GM21360 (cell line): ENCODE measurements around the gene SLC66A1.

Source experiments
- ATAC-seq: cut with Tn5 transposase; IDR thresholded peaks from one replicate; pipeline ENCODE4 v1.9.1; 2021; ENCODE audit warnings: mild to moderate bottlenecking, moderate library complexity; ENCODE audit not compliant: unreplicated experiment

SLC66A1 gene

DNA sequence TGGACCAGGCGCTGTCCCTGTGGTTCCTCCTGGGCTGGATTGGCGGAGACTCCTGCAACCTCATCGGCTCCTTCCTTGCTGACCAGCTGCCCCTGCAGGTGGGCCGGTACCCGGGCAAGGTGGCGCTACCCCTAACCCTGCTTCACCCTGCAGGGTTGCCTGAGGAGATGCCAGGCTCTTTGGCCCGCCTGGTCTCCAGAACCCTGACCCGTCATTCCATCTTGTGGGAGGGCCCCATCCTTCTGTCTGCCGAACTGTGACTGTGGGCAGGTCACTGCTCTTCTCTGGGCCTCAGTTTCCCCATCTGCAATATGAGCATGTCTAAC is 12.5 kb downstream of the SLC66A1 start:
- ATAC-seq: no peak

DNA sequence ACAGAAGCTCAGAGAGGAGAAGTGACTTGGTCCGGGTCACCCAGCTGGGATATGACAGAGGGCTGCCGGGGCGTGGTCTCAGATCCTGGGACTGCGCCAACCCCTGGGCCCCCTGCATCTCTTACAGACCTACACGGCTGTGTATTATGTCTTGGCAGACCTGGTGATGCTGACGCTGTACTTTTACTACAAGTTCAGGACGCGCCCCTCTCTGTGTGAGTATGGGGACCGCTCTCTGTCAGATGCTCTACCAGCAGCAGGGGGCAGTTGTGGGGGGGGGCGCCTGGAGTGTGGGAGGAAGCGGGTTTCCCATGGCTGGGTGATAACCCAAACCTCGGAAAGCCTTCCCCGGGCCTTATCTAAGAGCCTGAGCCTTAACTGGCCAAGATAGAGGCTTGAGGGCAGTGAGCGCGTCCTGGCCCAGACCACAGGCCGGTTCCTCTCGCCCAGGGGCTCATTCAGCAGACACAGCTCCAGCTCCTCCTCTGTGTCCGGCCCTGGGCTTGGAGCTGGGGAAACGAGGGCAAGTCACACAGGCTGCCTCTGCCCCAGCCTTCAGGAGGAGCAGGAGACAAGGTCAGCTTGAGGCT is 13.3 kb downstream of the SLC66A1 start:
- ATAC-seq: no peak

DNA sequence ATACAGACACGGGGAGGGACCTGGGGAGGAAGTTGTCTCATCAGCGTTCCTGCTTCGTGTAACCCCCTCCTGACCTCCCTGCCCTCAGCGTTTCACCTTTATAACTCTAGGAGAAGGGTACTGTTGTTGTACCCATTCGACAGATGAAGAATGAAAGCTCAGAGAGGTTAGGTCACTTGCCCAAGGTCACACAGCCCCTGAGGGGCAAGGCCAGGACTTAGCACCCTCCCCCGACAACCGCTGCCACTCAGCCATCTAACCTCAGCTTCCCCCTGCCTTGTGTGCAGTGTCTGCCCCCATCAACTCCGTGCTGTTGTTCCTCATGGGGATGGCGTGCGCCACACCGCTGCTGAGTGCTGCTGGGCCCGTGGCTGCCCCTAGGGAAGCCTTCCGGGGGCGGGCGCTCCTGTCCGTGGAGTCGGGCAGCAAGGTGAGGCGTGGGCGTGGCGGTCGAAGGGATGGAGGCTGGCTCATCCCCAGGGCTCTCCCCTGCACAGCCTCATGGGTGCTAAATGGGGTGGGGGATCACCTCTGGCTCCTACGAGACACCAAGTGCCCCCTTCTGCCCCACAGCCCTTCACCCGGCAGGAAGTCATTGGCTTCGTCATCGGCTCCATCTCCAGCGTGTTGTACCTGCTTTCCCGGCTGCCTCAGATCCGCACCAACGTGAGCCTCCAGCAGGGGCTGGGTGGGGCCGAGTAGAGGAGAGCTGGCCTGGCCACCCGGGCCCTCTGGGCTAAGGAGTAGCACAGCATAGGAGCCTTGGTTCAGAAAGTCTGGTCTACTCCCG is 14.0 kb downstream of the SLC66A1 start:
- no peak for ATAC-seq

DNA sequence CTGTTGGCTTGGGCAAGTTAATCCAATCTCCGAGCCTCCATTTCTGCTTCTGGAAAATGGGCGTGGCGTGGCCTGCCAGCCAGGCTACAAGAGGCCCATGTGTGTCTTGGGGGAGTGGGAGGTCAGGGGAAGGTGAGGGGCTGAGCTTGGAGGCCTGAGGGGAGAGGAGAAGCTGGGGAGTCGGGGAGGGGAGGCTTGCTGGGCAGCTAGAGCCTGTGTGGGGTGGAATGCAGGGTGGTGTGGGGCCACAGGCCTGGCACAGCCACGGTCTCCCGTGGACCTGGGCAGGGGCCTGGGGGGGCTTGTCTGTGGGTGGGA is 14.6 kb downstream of the SLC66A1 start:
- ATAC-seq: no peak

DNA sequence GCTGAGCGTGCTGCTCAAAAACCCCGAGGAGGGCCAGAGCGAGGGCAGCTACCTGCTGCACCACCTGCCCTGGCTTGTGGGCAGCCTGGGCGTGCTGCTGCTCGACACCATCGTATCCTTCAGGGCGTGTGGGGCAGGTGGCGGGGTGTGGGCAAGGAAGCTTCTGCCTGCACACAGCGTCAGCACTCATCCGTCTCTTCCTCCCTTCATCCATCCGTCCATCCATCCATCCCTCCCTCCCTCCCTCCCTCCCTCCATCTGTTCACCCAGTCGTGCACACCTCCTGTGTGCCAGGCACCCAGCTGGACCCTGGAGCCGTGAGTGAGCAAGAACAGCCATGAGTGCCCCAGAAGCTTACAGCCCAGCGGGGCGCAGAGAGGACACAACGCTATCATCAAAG is 15.2 kb downstream of the SLC66A1 start:
- no peak for ATAC-seq

DNA sequence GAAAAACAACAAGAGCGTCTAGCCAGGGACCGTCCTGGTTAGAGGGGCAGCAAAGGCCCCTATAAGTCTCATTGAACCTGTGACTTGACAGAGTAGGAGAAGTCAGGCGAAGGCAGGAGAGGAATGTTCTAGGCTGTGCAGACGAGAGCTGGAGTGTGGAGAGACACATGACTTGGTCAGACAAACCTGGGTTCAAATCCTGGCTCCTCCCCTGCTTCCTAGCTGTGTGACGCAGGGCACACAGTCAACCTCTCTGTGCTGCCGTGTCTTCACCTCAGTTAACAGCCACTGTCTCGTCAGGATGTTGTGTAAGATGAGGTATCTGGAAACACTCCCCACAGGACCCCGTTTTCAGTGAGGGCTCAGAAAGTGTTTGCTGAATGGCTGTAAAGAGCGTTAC is 15.6 kb downstream of the SLC66A1 start:
- ATAC-seq: no peak

DNA sequence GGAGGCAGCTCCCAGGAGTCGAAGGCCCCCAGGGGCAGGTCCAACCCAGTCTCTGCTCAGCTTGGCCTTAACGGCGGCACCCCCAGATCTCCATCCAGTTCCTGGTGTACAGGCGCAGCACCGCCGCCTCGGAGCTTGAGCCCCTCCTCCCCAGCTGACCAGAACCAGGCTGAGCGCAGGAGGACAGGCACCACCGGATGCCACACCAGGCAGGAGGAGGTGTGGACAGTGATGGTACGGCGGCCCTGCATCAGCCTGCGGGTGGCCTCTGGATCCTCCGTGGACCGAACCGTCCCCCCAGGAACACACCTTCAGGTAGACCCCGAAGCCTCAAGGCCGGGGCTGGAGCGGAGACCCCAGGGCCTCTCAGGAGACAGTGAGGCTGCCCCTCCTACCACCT is 16.4 kb downstream of the SLC66A1 start:
- no peak for ATAC-seq

DNA sequence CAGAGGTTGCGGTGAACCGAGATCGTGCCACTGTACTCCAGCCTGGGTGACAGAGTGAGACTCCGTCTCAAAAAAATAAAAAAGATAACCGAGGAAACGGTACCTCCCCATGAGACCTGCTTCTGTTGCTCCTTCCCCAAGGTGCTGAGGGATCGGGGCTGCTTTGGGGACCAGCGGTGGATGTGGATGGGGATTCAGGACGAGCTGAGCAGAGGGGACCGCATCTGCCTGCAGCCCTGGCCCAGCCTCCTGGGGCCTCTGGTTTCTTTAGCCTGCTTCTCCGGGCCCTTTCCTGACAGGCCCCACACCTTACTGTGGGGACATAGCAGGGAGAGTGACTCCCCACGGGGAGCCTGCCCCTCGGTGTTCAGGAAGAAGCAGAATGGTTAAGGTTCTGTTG is 17.1 kb downstream of the SLC66A1 start:
- no peak for ATAC-seq

DNA sequence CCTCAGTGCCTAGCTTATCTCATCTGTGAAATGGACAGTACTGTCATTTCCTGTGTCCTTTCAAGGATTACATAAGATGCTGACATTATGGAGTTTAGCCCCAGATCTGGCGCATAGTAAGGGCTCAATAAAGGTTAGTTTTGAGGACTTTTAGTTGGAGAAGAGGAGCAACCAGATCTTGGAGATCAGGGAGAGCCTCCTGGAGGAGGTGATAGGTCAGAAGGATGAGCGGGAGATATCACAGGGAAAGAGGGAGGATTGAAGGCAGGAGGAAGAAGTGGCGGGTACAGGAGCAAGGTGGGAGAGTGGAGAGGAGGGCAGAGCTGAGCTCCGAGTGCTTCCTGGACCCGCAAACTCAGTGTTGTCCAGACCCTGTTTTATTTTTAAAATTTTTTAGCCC is 17.5 kb downstream of the SLC66A1 start:
- no peak for ATAC-seq

DNA sequence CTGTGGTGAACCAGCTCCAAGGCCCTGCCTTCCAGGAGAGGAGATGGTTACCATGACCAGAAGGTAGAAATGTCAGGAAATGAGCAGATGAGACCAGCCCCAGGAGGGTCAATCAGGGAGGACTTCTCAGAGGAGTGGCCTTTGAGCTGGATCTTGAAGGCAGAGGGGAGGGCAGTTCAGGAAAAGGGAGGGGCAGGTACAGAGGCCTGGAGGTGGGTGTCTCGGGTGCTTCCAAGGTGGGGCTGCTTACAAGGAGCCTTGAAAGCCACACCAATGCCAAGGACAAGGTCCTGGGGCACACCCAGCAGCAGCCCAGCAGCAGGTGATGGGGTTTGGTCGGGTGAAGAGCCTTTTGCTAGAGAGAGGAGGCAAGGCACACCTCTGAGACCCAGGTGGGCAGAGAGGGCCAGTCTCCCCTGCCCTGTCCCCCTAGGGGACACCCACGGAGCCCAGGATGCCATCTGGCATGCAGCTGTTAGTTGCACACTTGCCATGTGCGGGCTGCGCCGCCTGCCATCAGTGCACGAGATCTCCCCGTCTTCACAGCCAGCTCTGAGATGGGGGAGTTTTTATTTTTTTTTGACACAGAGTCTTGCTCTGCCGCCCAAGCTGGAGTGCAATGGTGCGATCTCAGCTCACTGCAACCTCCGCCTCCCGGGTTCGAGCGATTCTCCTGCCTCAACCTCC is 18.5 kb downstream of the SLC66A1 start:
- ATAC-seq: no peak

DNA sequence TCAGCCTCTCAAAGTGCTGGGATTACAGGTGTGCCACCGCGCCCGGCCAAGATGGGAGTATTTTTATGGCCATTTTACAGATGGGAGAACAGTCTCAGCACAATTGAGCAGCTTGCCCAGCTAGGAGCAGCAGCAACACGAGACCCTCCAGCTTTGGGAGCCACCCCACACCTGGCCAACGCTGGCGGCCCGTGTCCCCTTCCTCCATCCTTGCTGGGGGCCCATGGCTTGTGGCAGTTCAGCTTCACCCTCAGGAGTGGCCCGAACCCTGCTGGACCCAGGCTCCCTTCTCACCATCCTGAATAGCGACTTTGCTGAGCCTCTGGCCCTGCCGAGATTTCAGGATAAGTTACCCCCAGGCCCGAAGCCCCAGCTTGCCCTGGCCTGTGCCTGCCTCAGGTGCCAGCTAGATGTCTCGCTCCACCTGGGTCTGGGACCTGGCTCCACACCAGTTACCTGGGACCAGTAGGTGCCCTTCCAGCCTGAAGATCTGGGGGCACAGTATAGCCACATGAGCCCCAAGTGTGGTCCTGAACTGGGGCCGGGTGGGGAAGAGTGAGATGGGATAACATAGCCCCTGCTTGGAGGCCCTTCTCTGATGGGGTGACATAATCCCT is 19.2 kb downstream of the SLC66A1 start:
- no peak for ATAC-seq

DNA sequence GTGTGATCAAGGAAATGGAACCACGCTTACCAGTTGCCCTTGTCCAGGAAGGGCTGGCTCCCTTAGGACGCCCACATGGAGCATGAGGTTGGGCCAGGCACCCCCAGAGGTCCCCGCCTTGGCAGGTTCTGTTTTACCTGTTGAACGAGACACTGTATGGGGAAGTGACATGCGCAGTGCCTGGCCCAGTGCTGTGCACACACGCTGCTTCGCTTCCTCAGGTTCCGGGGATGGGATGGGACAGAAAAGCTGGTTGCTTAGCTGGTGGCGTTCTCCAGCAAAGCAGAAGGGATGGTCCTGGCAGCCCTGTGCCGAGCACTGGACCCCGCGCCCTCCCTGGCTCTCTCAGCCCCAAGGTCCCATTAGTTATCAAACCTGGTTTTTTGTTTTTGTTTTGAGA is 20.7 kb downstream of the SLC66A1 start:
- ATAC-seq: no peak

DNA sequence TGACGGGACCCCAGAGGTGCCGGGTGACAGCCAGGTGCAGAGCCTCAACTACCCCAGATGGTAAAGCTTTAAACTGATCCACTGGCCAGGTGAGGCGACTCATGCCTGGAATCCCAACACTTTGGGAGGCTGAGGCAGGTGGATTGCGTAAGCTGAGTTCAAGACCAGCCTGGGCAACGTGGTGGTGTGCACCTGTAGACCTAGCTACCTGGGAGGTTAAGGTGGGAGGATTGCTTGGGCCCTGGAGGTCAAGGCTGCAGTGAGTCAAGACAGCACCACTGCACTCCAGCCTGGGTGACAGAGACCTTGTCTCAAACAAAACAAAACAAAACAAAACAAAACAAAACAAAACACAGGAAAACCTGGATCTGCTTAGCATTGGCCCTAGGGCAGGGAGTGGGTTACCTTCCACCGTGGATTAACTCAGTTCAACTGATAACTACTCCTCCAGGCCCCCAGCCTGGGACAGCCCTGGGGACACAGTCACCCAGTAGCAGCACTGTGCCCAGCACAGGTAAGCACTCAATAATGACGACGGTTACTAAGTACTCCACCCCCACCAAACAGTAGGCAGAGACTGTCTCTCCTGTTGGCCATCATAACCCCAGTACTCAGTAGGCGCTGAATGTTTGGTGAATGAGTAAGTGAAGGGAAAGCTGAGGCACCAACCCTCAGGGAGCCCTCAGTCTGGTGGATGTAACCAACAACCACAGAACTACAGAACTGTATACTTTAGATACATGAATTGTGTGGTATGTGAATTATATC is 21.6 kb downstream of the SLC66A1 start:
- ATAC-seq: no peak

DNA sequence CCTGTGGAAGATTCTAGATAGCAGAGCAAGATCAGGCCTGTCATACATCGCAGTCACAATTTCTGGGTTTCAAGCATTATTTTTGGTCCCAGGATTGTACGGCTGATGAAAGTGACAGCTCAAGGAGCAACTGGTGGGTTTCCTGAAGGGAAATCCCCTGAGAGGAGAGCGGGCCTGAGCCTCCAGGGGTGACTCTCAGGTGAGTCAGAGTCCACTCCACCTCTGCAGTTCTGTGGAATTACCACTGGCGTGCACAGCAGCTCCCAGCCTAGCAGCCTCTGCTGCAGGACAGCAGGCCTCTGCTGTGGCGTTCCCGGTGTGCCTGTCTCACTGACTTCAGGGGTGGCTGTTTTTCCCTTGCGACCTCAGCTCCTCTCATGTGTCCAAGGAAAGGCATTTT is 24.4 kb downstream of the SLC66A1 start:
- no peak for ATAC-seq

DNA sequence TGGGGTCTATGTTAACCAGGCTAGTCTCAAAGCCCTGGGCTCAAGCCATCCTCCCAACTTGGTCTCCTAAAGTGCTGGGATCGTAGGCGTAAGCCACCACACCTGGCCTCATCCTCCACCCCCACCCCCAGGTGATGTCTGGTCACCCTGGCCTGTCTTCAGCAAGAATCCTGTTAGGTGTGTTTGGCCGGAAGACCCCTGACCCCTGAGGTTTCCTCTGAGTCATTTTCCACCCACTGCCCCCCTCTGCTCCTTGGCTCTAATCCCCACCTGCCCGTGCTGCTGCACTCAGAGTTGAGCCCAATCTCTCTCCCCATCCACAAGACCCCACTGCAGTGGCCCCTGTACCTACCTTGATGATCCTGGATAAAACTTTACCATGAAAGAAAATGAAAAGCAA is 25.2 kb downstream of the SLC66A1 start:
- ATAC-seq: no peak

DNA sequence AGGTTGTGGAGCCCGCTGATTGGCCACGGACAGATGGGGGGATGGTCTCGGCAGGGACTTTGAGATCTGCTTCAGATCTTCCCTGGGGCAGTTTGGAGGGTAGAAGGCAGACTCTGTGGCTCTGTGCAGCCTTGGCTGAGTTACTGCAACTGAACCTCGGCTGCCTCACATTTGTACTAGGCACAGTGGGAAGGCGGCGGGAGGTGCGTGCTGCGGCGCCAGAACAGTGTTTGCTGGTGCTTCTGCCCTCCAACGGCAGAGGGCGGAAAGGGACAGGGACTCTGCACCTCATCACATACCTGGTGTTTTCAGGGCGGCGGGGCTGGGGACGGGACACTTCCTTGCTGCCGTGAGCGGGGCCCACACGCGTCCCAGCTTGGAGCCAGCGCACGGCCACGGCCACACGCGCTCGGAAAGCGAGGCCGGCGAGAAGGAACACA is 26.2 kb downstream of the SLC66A1 start:
- ATAC-seq: no peak

DNA sequence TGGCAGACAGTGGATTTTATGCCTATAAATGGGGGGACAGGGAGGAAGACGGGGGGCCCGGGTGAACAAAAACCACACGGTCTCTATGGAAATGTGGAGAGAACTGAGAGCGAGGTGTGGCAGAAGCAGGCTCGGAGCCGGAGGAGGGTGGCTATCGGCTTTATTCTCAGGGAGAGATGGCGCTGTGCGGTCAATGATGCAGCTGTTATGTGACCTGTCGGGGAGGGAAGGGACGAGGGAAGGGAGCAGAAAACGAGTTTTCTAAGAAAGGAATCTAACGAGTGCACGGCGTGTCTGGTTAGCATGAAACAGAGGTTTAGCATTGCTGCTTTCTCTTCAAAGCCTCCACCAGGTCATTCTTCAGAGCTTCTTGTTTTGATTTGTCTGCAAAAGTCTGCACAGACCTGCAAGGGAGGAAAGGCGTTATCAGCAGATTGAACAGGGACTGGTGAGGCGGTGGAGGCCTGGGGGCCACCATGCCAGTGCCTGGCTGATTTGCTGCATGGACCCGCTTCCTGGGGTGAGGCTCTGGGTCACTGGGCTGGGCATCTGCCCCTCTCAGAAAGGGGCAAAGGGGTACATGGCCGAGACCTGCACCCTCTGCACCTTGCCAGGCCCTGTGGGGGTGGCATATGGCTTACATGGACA is 27.2 kb downstream of the SLC66A1 start:
- ATAC-seq: no peak

DNA sequence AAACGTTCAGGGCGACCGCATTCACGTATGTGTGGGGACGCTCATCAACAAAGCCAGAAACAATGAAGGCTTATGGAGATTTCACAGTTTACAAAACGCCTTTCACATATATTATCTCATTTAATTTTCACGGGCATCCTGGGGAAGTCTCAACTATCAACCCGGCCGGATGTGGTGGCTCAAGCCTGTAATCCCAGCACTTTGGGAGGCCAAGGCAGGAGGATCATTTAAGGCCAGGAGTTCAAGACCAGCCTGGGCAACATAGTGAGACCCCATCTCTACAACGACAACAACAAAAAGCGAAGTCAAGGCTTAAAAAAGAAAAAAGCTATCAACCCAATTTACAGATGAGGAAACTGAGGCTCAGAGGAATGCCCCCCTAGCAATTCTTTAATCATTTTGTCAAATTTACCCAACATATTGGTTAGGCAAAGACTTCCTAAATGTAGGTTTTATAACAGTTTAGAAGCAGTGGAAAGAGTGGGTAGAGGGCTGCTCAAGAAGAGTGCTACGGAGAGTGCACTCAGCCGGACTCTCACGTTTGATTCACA is 28.3 kb downstream of the SLC66A1 start:
- no peak for ATAC-seq

DNA sequence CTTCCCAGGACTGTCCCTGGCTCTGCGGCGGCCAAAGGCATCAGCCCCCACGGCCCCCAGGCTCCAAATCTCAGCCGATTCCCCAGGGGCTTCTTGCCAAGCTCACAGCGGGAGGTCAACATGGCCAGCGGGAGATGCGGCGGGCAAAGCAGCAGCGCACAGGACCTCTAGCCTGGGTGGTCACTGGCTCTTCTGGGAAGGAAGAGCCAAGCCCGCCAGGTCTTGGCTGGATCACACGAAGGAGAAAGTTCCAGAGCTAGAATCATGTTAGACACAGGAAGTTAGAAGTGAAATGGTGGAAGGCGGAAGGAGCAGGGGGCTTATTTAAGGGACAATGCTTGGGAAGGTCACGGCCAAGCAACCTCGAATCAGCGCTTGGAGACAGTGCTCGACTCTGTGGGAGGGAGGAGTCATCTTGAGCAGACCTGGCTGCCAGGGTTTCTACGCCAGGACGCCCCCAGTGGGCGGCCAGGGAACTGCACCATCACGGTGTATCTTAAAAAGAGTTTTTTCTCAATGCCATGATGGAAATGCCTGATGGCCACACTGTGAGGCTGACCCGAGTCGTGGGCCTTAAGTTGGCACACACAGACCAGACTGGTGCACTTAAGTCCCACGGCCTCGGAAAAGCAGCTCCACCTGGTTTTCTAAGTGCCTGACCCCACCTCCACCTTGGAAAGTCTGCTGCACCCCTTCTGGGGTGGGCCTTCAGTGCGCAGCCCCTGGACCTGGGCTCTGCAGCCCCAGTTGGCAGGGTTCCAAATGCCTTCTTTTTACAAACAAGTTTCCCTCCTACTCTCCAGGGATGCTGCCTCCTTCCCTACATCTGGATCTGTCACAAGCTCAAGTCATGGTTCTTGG is 29.3 kb downstream of the SLC66A1 start:
- no peak for ATAC-seq
